ENCODE measurements around the gene CRHBP. TPM values are rescaled to one million over a fixed set of nuclear protein-coding genes. Genes with fewer than 3 reads are reported as not detected.
"Not testable (repeated sequence)": the region's sequence is repeated elsewhere in the genome, so short reads cannot be mapped to it uniquely, and the experiment has no call there.

The CRHBP gene
- polyA plus RNA-seq, 3 donors from 2014 or later, result not detected

GRCh38 chr5:76978869-76979268, 26.0 kb downstream of the CRHBP start:
- Mint-ChIP-seq H3K9me3 (no peaks in the 10 kb centered on the region), H3K4me3 (no peak overlapping the region), H3K4me1 (no peaks in the 10 kb centered on the region), H3K27me3 (ENCODE audit: low read depth in 3 of 3) (peaks cover 0 to 4% (median 0%) of the 10 kb centered on the region in 3 donors), H3K27ac (no peak overlapping the region), H3K36me3 (no peaks in the 10 kb centered on the region)
- no peak for DNase-seq

GRCh38 chr5:76980518-76981144, 27.8 kb downstream of the CRHBP start:
- Mint-ChIP-seq H3K36me3 (no peaks in the 10 kb centered on the region), H3K4me3 (no peak overlapping the region), H3K27me3 (ENCODE audit: low read depth in 3 of 3) (peaks cover 0 to 4% (median 0%) of the 10 kb centered on the region in 3 donors), H3K4me1 (no peaks in the 10 kb centered on the region), H3K27ac (no peak overlapping the region), H3K9me3 (no peaks in the 10 kb centered on the region)
- DNase-seq, result no peak

- H3K4me3 Mint-ChIP-seq, result no peak overlapping the region
- H3K9me3 Mint-ChIP-seq, result no peaks in the 10 kb centered on the region
- DNase-seq, result no peak
- H3K27me3 Mint-ChIP-seq (ENCODE audit: low read depth in 3 of 3), result peaks cover 0 to 4% (median 0%) of the 10 kb centered on the region in 3 donors
- no peak overlapping the region for H3K27ac Mint-ChIP-seq
- H3K4me1 Mint-ChIP-seq, result no peaks in the 10 kb centered on the region
- H3K36me3 Mint-ChIP-seq, result no peaks in the 10 kb centered on the region
These were observed 29.6 kb downstream of the CRHBP start for GRCh38 chr5:76982450-76982849.

GRCh38 chr5:76983468-76983867, 30.6 kb downstream of the CRHBP start:
- no peak for DNase-seq
- Mint-ChIP-seq H3K4me1 (no peaks in the 10 kb centered on the region), H3K27ac (no peak overlapping the region), H3K4me3 (no peak overlapping the region), H3K36me3 (no peaks in the 10 kb centered on the region), H3K27me3 (ENCODE audit: low read depth in 3 of 3) (peaks cover 0 to 4% (median 2%) of the 10 kb centered on the region in 3 donors), H3K9me3 (no peaks in the 10 kb centered on the region)

- DNase-seq, result no peak
- Mint-ChIP-seq H3K4me3 (no peak overlapping the region), H3K27me3 (ENCODE audit: low read depth in 3 of 3) (peaks cover 2 to 4% (median 3%) of the 10 kb centered on the region in 3 donors), H3K4me1 (no peaks in the 10 kb centered on the region), H3K36me3 (no peaks in the 10 kb centered on the region), H3K27ac (no peak overlapping the region), H3K9me3 (no peaks in the 10 kb centered on the region)
These were observed 34.1 kb downstream of the CRHBP start for GRCh38 chr5:76986825-76987526.

GRCh38 chr5:76990899-76991459, 38.1 kb downstream of the CRHBP start:
- Mint-ChIP-seq H3K4me1 (no peaks in the 10 kb centered on the region), H3K4me3 (no peak overlapping the region), H3K9me3 (no peaks in the 10 kb centered on the region), H3K27me3 (ENCODE audit: low read depth in 3 of 3) (peaks cover 5 to 6% (median 6%) of the 10 kb centered on the region in 3 donors), H3K36me3 (no peaks in the 10 kb centered on the region), H3K27ac (no peak overlapping the region)
- DNase-seq, result no peak

GRCh38 chr5:76993436-76993835, 40.6 kb downstream of the CRHBP start:
- H3K36me3 Mint-ChIP-seq; H3K4me3 Mint-ChIP-seq; H3K27me3 Mint-ChIP-seq (ENCODE audit: low read depth in 3 of 3); H3K27ac Mint-ChIP-seq; H3K4me1 Mint-ChIP-seq; H3K9me3 Mint-ChIP-seq; DNase-seq: not testable (repeated sequence)

- Mint-ChIP-seq H3K36me3 (no peaks in the 10 kb centered on the region), H3K27ac (no peak overlapping the region), H3K27me3 (ENCODE audit: low read depth in 3 of 3) (peaks cover 4 to 7% (median 6%) of the 10 kb centered on the region in 3 donors), H3K9me3 (no peaks in the 10 kb centered on the region), H3K4me1 (no peaks in the 10 kb centered on the region), H3K4me3 (no peak overlapping the region)
- no peak for DNase-seq
These were observed 41.5 kb downstream of the CRHBP start for GRCh38 chr5:76994337-76994736.

- not testable (repeated sequence) for H3K36me3 Mint-ChIP-seq; H3K9me3 Mint-ChIP-seq; H3K4me1 Mint-ChIP-seq; H3K27me3 Mint-ChIP-seq (ENCODE audit: low read depth in 3 of 3); H3K27ac Mint-ChIP-seq; DNase-seq; H3K4me3 Mint-ChIP-seq
These were observed 45.4 kb downstream of the CRHBP start for GRCh38 chr5:76998251-76998650.

GRCh38 chr5:76999451-76999850, 46.6 kb downstream of the CRHBP start:
- DNase-seq, result no peak
- Mint-ChIP-seq H3K4me3 (no peak overlapping the region), H3K27ac (no peak overlapping the region), H3K36me3 (no peaks in the 10 kb centered on the region), H3K27me3 (ENCODE audit: low read depth in 3 of 3) (peaks cover 2 to 11% (median 2%) of the 10 kb centered on the region in 3 donors), H3K4me1 (no peaks in the 10 kb centered on the region), H3K9me3 (no peaks in the 10 kb centered on the region)

- H3K4me3 Mint-ChIP-seq, result no peak overlapping the region
- no peaks in the 10 kb centered on the region for H3K4me1 Mint-ChIP-seq
- no peak overlapping the region for H3K27ac Mint-ChIP-seq
- H3K9me3 Mint-ChIP-seq, result peaks cover 0 to 2% (median 0%) of the 10 kb centered on the region in 6 donors
- no peaks in the 10 kb centered on the region for H3K36me3 Mint-ChIP-seq
- DNase-seq, result no peak
- peaks cover 2 to 16% (median 3%) of the 10 kb centered on the region in 3 donors for H3K27me3 Mint-ChIP-seq (ENCODE audit: low read depth in 3 of 3)
These were observed 50.4 kb downstream of the CRHBP start for GRCh38 chr5:77003246-77003645.

- no peaks in the 10 kb centered on the region for H3K4me1 Mint-ChIP-seq
- DNase-seq, result no peak
- H3K27me3 Mint-ChIP-seq (ENCODE audit: low read depth in 3 of 3), result peaks cover 2 to 22% (median 4%) of the 10 kb centered on the region in 3 donors
- H3K9me3 Mint-ChIP-seq, result peaks cover 0 to 3% (median 0%) of the 10 kb centered on the region in 6 donors
- H3K36me3 Mint-ChIP-seq, result no peaks in the 10 kb centered on the region
- no peak overlapping the region for H3K4me3 Mint-ChIP-seq
- H3K27ac Mint-ChIP-seq, result no peak overlapping the region
These were observed 53.3 kb downstream of the CRHBP start for GRCh38 chr5:77006124-77006523.

- Mint-ChIP-seq H3K4me3 (no peak overlapping the region), H3K27ac (no peak overlapping the region), H3K36me3 (no peaks in the 10 kb centered on the region), H3K27me3 (ENCODE audit: low read depth in 3 of 3) (peaks cover 2 to 16% (median 4%) of the 10 kb centered on the region in 3 donors), H3K4me1 (no peaks in the 10 kb centered on the region), H3K9me3 (peaks cover 0 to 3% (median 0%) of the 10 kb centered on the region in 6 donors)
- DNase-seq, result no peak
These were observed 55.6 kb downstream of the CRHBP start for GRCh38 chr5:77008413-77008812.

GRCh38 chr5:77010243-77010642, 57.4 kb downstream of the CRHBP start:
- Mint-ChIP-seq H3K4me1 (no peaks in the 10 kb centered on the region), H3K4me3 (no peak overlapping the region), H3K27ac (no peak overlapping the region), H3K9me3 (peaks cover 0 to 3% (median 0%) of the 10 kb centered on the region in 6 donors), H3K27me3 (ENCODE audit: low read depth in 3 of 3) (peaks cover 4 to 13% (median 6%) of the 10 kb centered on the region in 3 donors), H3K36me3 (no peaks in the 10 kb centered on the region)
- no peak for DNase-seq
